ENCODE data around the gene LDLRAP1.

GRCh38 chr1:25569597-25570396 lies 26.4 kb downstream of the LDLRAP1 start:
- TF ChIP-seq, protein P1, sequence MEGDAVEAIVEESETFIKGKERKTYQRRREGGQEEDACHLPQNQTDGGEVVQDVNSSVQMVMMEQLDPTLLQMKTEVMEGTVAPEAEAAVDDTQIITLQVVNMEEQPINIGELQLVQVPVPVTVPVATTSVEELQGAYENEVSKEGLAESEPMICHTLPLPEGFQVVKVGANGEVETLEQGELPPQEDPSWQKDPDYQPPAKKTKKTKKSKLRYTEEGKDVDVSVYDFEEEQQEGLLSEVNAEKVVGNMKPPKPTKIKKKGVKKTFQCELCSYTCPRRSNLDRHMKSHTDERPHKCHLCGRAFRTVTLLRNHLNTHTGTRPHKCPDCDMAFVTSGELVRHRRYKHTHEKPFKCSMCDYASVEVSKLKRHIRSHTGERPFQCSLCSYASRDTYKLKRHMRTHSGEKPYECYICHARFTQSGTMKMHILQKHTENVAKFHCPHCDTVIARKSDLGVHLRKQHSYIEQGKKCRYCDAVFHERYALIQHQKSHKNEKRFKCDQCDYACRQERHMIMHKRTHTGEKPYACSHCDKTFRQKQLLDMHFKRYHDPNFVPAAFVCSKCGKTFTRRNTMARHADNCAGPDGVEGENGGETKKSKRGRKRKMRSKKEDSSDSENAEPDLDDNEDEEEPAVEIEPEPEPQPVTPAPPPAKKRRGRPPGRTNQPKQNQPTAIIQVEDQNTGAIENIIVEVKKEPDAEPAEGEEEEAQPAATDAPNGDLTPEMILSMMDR (conservative IDR thresholded peaks at IDR 0.05; ENCODE audit: low read depth in 2 of 2) = no peak
- TF ChIP-seq EZH2phosphoT487 (IDR thresholded peaks at IDR 0.05; ENCODE audit: unreplicated experiment) (no peak), EZH2 (IDR thresholded peaks at IDR 0.05; ENCODE audit: low read depth, unreplicated experiment) (no peak), POLR2AphosphoS5 (IDR thresholded peaks at IDR 0.05; ENCODE audit: low read depth) (no peak), JUNB (IDR thresholded peaks at IDR 0.05; ENCODE audit: unreplicated experiment) (no peak), ZNF114 (CRISPR knock-in tag; IDR thresholded peaks at IDR 0.05) (no peak)

Data from GM23338 (cell line).